GM21576 (cell line): ENCODE data around the gene FUCA1.
"Not testable (repeated sequence)": the region's sequence is repeated elsewhere in the genome, so short reads cannot be mapped to it uniquely, and the experiment has no call there.

ENCODE experiments used
- ATAC-seq: cut with Tn5 transposase; IDR thresholded peaks from one replicate; pipeline ENCODE4 v1.9.1; 2021; ENCODE audit warnings: mild to moderate bottlenecking, moderate library complexity; ENCODE audit not compliant: unreplicated experiment

Gene FUCA1

DNA sequence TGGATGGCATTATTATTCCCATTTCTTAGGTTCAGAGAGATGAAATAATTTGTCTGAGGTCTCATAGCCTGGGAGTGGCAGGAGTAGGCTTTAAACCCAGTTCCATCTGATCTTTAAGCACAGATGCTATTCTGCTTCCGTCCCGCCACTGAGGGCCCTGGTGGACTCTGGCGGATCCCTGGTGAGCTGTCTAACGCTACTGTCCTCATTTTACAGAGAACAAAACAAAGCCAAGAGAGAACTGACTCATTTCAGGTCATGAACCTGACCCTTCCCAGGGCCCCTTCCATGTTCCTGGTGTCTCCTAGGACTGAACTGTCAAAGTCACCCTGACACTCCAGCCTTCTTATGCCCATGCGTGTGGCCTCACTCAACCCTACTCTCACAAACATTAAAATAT is 64.4 kb downstream of the FUCA1 start:
- ATAC-seq, result no peak

DNA sequence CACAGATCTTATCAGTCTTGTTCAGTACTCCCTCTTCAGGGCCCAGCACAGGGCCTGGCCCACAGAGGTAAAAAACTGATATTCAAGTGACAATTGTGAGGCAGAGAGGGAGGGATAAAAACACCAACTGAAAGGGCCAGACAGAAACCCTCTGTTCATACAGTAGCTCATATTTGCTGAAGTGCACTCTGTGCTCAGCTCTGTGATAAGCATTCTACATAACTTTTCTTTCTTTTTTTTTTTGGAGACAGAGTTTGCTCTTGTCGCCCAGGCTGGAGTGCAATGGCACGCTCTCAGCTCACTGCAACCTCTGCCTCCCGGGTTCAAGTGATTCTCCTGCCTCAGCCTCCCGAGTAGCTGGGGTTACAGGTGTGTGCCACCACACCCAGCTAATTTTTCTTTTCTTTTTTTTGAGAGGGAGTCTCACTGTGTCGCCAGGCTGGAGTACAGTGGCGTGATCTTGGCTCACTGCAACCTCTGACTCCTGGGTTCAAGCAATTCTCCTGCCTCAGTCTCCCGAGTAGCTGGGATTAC is 65.2 kb downstream of the FUCA1 start:
- not testable (repeated sequence) for ATAC-seq

DNA sequence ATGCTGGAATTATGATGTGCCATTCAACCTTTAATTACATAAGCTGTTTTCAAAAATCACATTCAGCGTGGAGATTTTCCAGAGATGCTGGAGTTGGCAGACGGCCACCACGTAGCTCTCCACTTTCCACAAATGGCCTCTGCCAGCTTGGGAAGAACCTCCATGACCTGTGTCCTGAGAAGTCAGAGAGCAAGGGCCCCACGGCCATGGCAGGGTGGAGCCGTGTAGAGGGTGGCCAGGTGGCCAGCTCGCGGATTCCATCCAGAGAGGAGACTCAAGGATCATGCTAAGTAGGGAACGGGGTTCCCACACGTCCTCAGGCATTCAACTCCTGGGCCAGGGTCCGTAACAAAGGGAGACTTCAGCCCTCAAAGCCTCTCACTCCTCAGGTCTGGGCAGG is 66.2 kb downstream of the FUCA1 start:
- no peak for ATAC-seq

DNA sequence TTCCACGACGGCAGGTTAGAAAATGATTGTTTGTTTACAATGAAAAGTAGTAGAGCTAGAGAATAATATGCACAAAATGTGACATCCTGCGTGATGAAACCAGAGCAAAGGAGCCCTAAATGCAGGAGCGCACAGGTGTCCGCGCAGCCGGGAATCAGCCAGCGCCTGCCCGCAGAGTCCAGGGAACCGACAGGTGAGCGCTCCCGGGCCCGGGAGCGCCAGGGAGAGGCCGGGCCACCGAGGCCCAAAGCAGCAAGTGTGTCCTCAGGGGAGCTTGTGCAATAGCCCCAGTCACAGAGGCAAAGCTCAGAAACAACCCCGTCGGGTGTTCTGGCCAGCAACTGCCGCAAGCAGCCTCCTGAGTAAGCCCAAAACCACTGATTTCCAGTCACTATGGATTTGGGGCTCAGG is 66.7 kb downstream of the FUCA1 start:
- no peak for ATAC-seq

DNA sequence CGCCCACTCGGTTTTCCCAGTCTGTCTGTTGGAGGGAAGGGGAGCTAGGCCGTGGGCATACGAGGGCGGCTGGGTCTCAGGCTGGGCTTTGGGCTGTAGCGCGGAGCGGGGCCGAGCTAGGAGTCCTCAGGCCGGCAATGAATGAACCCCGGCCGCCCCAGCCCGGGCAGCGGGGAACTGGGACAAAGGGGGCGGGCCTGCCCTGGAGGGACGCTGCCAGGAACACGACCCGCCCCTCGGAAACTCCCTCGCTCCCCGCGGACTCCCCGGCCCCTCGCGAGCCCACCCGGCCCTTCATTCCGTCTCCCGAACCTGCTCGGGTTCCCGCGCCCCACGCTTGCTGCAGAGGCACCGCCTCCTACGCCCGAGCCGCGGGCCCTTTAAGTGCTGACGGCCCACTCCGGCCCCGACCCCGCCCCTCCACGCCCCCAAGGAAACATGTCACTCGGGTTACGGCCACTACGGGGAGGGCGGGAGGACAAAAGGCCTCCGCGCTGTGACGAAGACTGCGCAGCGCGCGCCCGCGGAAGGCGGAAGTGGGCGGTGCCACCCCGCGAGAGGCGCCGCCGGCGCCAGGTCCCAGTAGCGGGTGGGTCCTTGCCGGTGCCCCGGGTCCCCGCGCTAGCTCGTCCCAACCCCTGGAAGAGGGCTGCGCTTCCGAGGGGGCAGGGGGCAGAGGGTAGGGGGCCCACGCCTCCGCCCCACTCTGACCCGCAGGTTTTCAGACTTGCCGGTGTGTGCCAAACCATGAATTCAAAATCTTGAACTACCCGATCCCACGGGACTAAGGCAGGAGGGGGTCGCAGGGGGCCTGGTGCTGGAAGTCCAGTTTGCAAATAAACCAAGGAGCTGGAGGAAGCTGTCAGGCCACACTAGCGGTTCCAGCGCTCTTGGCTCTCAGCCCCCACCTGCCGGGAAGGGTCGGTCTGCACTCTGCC is 67.4 kb downstream of the FUCA1 start, which contains the start of gene GALE:
Gene GALE (minus strand): TSS at position 355 of the 938 bp plus-strand sequence. CDS start 1,747 bp downstream, outside the sequence.
- peak; percentile 69 for ATAC-seq

DNA sequence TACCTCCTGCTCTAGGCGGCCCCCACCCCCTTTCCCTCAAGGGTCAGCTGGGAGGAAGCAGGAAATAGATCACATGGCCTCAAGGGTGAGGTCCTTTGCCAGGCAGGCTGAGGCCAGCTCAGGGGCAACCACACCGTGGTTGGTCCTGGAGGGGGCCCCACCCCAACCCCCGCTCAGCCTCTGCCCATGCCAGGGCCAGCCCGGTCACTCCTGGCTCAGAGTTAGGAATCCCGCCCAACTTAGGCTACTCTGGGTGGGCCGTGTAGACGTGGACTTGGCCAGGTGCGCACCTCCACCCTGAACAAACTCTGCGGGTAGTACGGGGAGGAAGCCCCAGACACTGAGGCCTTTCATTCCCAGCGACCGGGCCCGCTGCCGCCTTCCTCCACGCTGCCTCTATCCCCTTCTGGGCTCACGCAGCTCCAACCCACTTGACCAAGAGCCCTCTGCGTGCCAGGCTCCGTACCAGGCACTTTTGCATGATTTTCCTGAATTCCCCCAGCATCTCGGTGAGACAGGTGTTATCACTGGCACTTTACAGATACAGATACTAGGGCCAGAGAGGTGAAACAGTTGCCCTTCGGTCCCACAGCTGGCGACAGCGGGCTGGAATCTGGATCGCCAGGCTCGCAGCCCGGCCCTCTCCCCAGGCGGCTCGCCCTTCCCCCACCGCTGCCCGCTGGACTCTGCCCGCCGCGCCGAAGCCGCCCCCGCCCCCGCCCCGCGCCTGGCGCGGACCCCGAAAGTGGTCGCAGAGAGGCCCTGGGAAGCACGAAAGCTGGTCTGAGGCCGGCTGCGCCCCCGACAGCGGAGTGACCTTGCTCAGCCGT is 68.3 kb downstream of the FUCA1 start:
- ATAC-seq, result peak; percentile 11

DNA sequence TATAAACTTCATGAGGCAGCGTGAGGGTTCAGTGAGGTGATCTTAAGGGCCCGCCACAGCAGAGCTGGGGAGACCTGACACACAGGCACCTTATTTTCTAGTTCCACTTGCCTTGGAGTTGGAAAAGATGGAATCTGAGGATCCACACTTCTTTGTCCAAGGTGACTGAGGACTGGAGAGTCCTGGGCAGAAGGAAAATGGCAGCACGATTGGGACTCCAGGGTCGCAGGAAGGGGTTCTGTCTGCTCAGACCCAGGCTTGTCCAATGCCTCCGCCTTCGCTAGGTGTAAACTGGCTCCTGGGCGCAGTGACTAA is 68.9 kb downstream of the FUCA1 start:
- ATAC-seq, result no peak

DNA sequence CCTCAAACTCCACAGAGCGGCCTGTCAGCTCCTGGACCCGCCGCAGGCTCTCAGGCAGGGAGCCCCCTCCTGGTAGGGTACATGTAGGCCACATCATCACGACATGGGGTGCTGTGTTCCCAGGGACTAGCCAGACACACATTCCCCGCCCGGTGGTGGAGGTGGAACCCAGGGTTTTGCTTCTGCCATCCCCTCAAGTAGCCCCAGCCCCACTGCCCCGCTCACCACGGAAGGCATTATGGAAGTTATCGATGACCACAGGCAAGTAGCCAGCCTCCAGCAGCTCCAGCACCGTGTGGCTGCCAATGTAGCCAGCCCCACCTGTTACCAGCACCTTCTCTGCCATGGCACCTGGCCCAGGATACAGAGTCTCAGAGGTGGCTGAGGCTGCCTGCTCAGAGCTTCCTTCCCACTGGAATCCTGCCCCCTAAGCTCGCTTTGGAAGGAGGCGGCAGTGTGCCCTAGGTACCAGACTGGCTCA is 69.4 kb downstream of the FUCA1 start:
- no peak for ATAC-seq

DNA sequence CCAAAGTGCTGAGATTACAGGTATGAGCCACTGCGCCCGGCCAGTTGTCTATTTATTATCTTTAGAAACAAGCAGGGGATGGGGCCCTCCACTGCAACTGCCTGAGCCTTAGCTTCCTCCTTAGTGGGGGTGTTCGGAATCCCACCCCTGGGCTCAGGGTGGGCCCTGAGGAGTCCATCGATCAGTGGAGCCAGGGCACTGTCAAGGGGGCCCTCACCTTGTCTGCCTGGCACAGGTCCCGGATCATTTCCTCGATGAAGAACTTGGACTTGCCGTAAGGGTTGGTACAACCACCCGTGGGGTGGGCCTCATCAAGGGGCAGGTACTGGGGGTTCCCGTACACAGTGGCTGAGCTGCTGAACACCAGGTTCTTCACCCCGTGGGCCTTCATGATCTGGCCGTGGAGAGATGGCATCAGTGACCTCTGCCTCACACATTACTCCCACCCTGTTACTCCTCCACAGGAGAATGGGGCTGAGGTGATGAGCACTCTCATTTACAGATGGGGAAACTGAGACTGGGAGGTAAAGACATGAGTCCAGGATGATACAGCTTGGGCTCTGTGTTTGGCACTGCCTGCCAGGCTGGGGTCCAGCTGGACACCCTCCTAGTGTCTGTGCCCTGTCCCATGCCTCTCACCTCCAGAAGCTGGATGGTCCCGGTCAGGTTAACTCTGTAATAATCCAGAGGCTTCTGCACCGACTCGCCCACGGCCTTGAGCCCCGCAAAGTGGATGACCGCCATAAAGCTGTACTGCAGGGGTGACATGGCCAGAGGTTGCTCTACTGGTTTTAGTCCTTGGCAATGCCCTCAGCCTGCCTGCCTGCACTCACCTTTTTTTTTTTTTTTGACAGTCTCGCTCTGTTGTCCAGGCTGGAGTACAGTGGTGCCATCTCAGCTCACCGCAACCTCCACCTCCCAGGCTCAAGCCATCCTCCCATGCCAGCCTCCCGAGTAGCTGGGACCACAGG is 70.3 kb downstream of the FUCA1 start:
- no peak for ATAC-seq

DNA sequence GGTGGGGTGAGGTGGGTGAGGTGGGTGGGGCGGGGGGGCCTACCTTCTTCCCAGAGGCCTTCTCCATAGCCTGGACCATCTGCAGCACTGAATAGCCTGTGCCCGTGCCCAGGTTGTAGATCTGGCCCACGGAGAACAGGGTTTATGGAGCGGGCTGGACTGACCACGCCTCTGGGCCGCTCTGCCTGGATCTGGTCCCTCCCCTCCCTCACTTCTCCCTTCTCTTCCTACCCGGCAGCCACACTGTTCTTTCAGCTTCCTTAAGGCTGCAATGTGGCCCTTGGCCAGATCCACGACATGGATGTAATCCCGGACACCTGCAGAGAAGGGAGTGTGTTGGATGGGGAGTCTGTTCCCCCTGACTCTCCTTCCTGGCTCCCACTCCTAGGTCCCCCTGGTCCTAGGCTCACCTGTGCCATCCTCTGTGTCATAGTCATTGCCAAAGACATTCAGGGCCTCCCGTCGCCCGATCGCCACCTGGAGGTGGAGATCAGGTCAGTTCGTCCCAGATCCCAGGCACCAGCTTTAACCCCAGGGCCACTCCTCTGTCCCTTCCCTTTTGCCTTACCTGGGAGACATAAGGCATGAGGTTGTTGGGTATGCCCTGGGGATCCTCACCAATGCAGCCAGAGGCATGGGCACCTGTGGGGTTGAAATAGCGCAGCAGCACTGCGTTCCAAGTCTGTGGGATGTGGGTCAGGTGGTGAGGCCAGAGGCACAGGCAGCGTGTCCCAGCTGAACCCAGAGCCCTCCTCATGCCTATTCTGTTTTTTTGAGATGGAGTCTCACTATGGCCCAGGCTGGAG is 71.4 kb downstream of the FUCA1 start:
- ATAC-seq, result no peak

DNA sequence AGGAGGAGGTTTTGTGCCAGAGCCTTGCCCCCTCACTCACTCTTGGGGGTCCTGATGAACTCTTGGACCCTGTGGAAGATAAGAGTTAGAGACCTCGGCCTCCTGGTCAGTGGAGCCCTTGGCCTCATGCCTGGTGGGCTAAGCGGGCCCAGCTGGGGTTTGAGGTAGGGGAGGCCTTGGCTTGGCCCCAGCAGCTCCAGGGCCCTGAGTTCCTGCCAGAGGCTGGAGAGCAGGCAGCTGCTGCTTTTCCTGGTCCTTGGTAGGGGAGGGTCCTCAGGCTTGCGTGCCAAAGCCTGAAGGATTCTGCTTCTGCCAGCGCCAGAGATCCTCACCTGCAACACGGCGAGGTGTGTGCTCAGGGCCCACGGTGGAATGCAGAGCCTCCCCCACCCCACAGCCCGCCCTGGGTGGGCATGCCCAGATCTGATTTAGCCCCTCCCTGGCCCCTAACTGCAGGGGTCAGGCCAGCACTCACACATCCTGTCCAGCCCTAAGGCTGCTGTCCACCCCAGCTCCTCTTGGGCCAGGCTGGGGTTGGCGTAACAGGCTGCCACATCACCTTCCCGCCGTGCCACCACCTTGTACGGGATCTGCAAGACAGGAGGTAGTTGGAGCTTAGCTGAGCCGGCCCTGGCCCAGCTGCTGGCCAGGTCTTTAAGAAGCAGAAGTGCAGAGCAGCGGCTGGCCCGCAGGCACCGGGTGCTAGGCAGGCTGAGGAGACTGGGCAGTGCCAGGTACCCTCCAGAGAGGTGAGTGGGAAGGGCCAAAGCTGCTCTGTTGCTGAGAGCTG is 72.2 kb downstream of the FUCA1 start:
- ATAC-seq, result no peak
